ENCODE measurements around the gene TMEM126B.
A peak's percentile ranks its signal among the peaks of the same experiment; 100 is the strongest.
"Not testable (repeated sequence)": the region's sequence is repeated elsewhere in the genome, so short reads cannot be mapped to it uniquely, and the experiment has no call there.

Gene TMEM126B

GRCh38 chr11:85647604-85648299 is 19.4 kb downstream of the TMEM126B start, which contains the start of gene TMEM126A:
Gene TMEM126A, plus strand, starts transcription at chr11:85647967. Its CDS starts 2,289 bp downstream, at chr11:85650256.
- DNase-seq (ENCODE audit: low read depth) = peak; percentile 86

- DNase-seq (ENCODE audit: low read depth) = no peak
Measured at GRCh38 chr11:85651118-85651517, 22.7 kb downstream of the TMEM126B start.

- DNase-seq (ENCODE audit: low read depth) = no peak
Measured at GRCh38 chr11:85652786-85653447, 24.5 kb downstream of the TMEM126B start.

- DNase-seq (ENCODE audit: low read depth) = not testable (repeated sequence)
Measured at GRCh38 chr11:85654343-85654742, 25.9 kb downstream of the TMEM126B start.

- DNase-seq (ENCODE audit: low read depth) = no peak
Measured at GRCh38 chr11:85656777-85657176, 28.4 kb downstream of the TMEM126B start.

GRCh38 chr11:85658180-85658579 is 29.8 kb downstream of the TMEM126B start:
- DNase-seq (ENCODE audit: low read depth) = no peak

- DNase-seq (ENCODE audit: low read depth) = no peak
Measured at GRCh38 chr11:85661972-85662664, 33.7 kb downstream of the TMEM126B start.

GRCh38 chr11:85663080-85663752 is 34.8 kb downstream of the TMEM126B start:
- no peak for DNase-seq (ENCODE audit: low read depth)

GRCh38 chr11:85663753-85664614 is 35.6 kb downstream of the TMEM126B start:
- DNase-seq (ENCODE audit: low read depth) = peak; percentile 84

- peak; percentile 89 for DNase-seq (ENCODE audit: low read depth)
Measured at GRCh38 chr11:85664615-85665481, 36.5 kb downstream of the TMEM126B start, which contains the start of gene CREBZF. Gene CREBZF, minus strand, starts transcription at chr11:85665129. Its CDS starts 254 bp downstream, at chr11:85664875.

- no peak for DNase-seq (ENCODE audit: low read depth)
Measured at GRCh38 chr11:85665733-85666132, 37.3 kb downstream of the TMEM126B start.

- DNase-seq (ENCODE audit: low read depth) = no peak
Measured at GRCh38 chr11:85666687-85667086, 38.3 kb downstream of the TMEM126B start.

GRCh38 chr11:85668157-85668556 is 39.8 kb downstream of the TMEM126B start:
- DNase-seq (ENCODE audit: low read depth) = no peak

- DNase-seq (ENCODE audit: low read depth) = not testable (repeated sequence)
Measured at GRCh38 chr11:85670949-85671663, 42.7 kb downstream of the TMEM126B start.

- DNase-seq (ENCODE audit: low read depth) = no peak
Measured at GRCh38 chr11:85672105-85672902, 43.9 kb downstream of the TMEM126B start.

GRCh38 chr11:85673393-85673792 is 45.0 kb downstream of the TMEM126B start:
- DNase-seq (ENCODE audit: low read depth) = no peak

- no peak for DNase-seq (ENCODE audit: low read depth)
Measured at GRCh38 chr11:85679576-85679975, 51.2 kb downstream of the TMEM126B start.

- DNase-seq (ENCODE audit: low read depth) = no peak
Measured at GRCh38 chr11:85680897-85681296, 52.5 kb downstream of the TMEM126B start.
